ENCODE data around the gene CDK5RAP1. TPM values are rescaled to one million over a fixed set of nuclear protein-coding genes. Genes with fewer than 3 reads are reported as not detected.

The CDK5RAP1 gene
- 19.9 TPM in 2 replicates for total RNA-seq

GRCh38 chr20:33401184-33401920, at the start of gene CDK5RAP1:
Gene CDK5RAP1 (minus strand): TSS chr20:33401519. CDS start chr20:33397064, 4,455 bp downstream.

GRCh38 chr20:33443512-33444239, 42.4 kb upstream of the CDK5RAP1 start, which contains the start of gene SNTA1:
Gene SNTA1 (minus strand): TSS chr20:33443763. CDS start chr20:33443620, 143 bp downstream.

Other genes starting within 250 kb of the CDK5RAP1 start
- not detected in 2 replicates for gene BPIFA2, start 233.4 kb downstream of the CDK5RAP1 start, total RNA-seq
- not detected in 2 replicates for gene BPIFA3, start 184.2 kb downstream of the CDK5RAP1 start, total RNA-seq
- not detected in 2 replicates for gene BPIFA1, start 165.5 kb downstream of the CDK5RAP1 start, total RNA-seq
- gene BPIFB1, start 118.3 kb downstream of the CDK5RAP1 start, total RNA-seq: not detected in 2 replicates
- gene SNTA1, start 42.2 kb upstream of the CDK5RAP1 start, total RNA-seq: 7.1 and 8.5 TPM in 2 replicates
- gene CBFA2T2, start 88.6 kb upstream of the CDK5RAP1 start, total RNA-seq: 6.8 and 9.1 TPM in 2 replicates

All from vein endothelial cell (primary cell).